Transverse colon (tissue), 4 donors: ENCODE results near the gene F7. TPM values are rescaled to one million over a fixed set of nuclear protein-coding genes. Genes with fewer than 3 reads are reported as not detected.

Experiments used
- DNase-seq: peaks from one replicate; pipeline ENCODE4 v3.0.0-alpha.2; 2019
- H3K27ac ChIP-seq, 4 donors: fragments of 200-600 bp; sonication (generic); 2 replicates each; pipeline ENCODE4 v1.5.1; 2016 to 2018; ENCODE audit warnings: inconsistent platforms in 4 of 4
- H3K27me3 ChIP-seq: fragments of 200-600 bp; sonication (generic); 2 replicates; pipeline ENCODE4 v1.5.1; 2017; ENCODE audit warnings: inconsistent platforms
- H3K36me3 ChIP-seq, 4 donors: fragments of 200-600 bp; sonication (generic); 2 replicates each; pipeline ENCODE4 v1.5.1; 2017 to 2019; ENCODE audit warnings: inconsistent platforms in 4 of 4
- H3K4me1 ChIP-seq, 4 donors: fragments of 200-600 bp; sonication (generic); 2 replicates each; pipeline ENCODE4 v1.5.1; 2017 to 2020; ENCODE audit warnings: inconsistent platforms in 4 of 4
- H3K4me3 ChIP-seq, 4 donors: fragments of 200-600 bp; sonication (generic); 1 replicate in 1 of 4; 2 replicates in 3 of 4; pipeline versions ENCODE4 v1.5.1 to v1.6.1; 2017 to 2019; ENCODE audit warnings: inconsistent platforms in 4 of 4
- H3K9me3 ChIP-seq, 2 donors: fragments of 200-600 bp; sonication (generic); 2 replicates each; pipeline ENCODE4 v1.5.1; 2017 to 2019; ENCODE audit warnings: inconsistent platforms in 2 of 2
- CTCF ChIP-seq, 5 experiments: fragments of 200-600 bp in 3 of 5; fragments of 450-650 bp in 2 of 5; sonication (generic) in 3 of 5; IDR thresholded peaks; 1 replicate in 2 of 5; 2 replicates in 3 of 5; pipeline ENCODE4 v1.5.1; 2016 to 2017; ENCODE audit warnings: antibody characterized with exemption in 5 of 5, inconsistent platforms in 3 of 5, mild to moderate bottlenecking in 2 of 5, moderate library complexity in 1 of 5
- EP300 ChIP-seq: sonication (generic); formaldehyde crosslinking; IDR thresholded peaks from one replicate; pipeline ENCODE4 v1.6.1; 2017; ENCODE audit warnings: antibody characterized with exemption, low read depth
- POLR2A ChIP-seq: fragments of 450-650 bp; IDR thresholded peaks from one replicate; pipeline ENCODE4 v1.6.1; 2016; ENCODE audit warnings: antibody characterized with exemption, mild to moderate bottlenecking, moderate library complexity
- POLR2AphosphoS5 ChIP-seq, 3 donors: sonication (generic); formaldehyde crosslinking; IDR thresholded peaks; one replicate each; pipeline ENCODE4 v1.6.1; 2016; ENCODE audit warnings: antibody characterized with exemption in 3 of 3
- WGBS, 2 donors: methylation state at CpG; one replicate each; pipeline ENCODE4 v1.1.5; 2018; ENCODE audit warnings: low coverage in 1 of 2; 5-methylcytosine and 5-hydroxymethylcytosine counted together
- in situ Hi-C, 4 donors: fragments of 200-750 bp; cut with MboI; loops; one replicate each; pipeline versions ENCODE4 v1.15.0 to v1.15.1; 2017; ENCODE audit warnings: low sequenced_read_pairs in 3 of 4, low pct_ligation_motif_present in 1 of 4, low pct_unique_long_range_greater_than_20kb in 1 of 4
- intact Hi-C: fragments of 100-400 bp; cut with DNase I; formaldehyde crosslinking; loops from one replicate; pipeline ENCODE4 v1.15.1; 2023; ENCODE audit warnings: low total_unique reads
- total RNA-seq, 4 donors: library from RNA; depleted of rRNA; stranded (reverse); fragments of >200 nt; gene quantifications; one replicate each; pipeline ENCODE4 v1.1.0, GENCODE V29; 2016

Gene F7
- total RNA-seq, 4 donors from 2014 or later: not detected

GRCh38 chr13:113119822-113120189 lies 14.2 kb downstream of the F7 start:
- H3K4me3 ChIP-seq: no peak overlapping the region
- H3K4me1 ChIP-seq: peaks cover 0 to 7% (median 0%) of the 10 kb centered on the region in 4 donors
- in situ Hi-C loops: no loop called here
- intact Hi-C loops: no loop called here
- DNase-seq: no peak
- WGBS, 2 donors: 85 to 94% methylated on average over 3 to 7 of the region's 7 CpGs
- no peaks in the 10 kb centered on the region for H3K9me3 ChIP-seq
- no peaks in the 10 kb centered on the region for H3K36me3 ChIP-seq
- no peak overlapping the region for H3K27ac ChIP-seq
- TF ChIP-seq POLR2A (no peak), CTCF (IDR thresholded peaks at IDR 0.05) (no peak)
- no peaks in the 10 kb centered on the region for H3K27me3 ChIP-seq

- intact Hi-C loops (no loop called here), in situ Hi-C loops (no loop called here)
- H3K9me3 ChIP-seq: no peaks in the 10 kb centered on the region
- no peaks in the 10 kb centered on the region for H3K36me3 ChIP-seq
- WGBS, 2 donors: 69 to 90% methylated on average over 2 to 17 of the region's 19 CpGs
- H3K27me3 ChIP-seq: no peaks in the 10 kb centered on the region
- DNase-seq: no peak
- no peak overlapping the region for H3K4me3 ChIP-seq
- no peak overlapping the region for H3K27ac ChIP-seq
- H3K4me1 ChIP-seq: peaks cover 0 to 7% (median 0%) of the 10 kb centered on the region in 4 donors
- TF ChIP-seq POLR2AphosphoS5 (IDR thresholded peaks at IDR 0.05) (no peak), POLR2A (no peak), EP300 (no peak), CTCF (IDR thresholded peaks at IDR 0.05) (no peak)
These were observed 14.9 kb downstream of the F7 start for GRCh38 chr13:113120300-113121182.

- DNase-seq: no peak
- H3K27me3 ChIP-seq: no peaks in the 10 kb centered on the region
- H3K4me1 ChIP-seq: peaks cover 0 to 7% (median 0%) of the 10 kb centered on the region in 4 donors
- intact Hi-C loops (no loop called here), in situ Hi-C loops (no loop called here)
- TF ChIP-seq POLR2AphosphoS5 (IDR thresholded peaks at IDR 0.05) (no peak), EP300 (no peak)
- H3K4me3 ChIP-seq: no peak overlapping the region
- no peak overlapping the region for H3K27ac ChIP-seq
- 84% methylated on average over 23 of the region's 24 CpGs; no CpG with 5 or more reads in 1 of the 2 donors for WGBS, 2 donors
- H3K36me3 ChIP-seq: no peaks in the 10 kb centered on the region
- no peaks in the 10 kb centered on the region for H3K9me3 ChIP-seq
These were observed 15.8 kb downstream of the F7 start for GRCh38 chr13:113121183-113121927.

- TF ChIP-seq EP300 (no peak), CTCF (IDR thresholded peaks at IDR 0.05) (no peak), POLR2A (no peak), POLR2AphosphoS5 (IDR thresholded peaks at IDR 0.05) (no peak)
- no peak for DNase-seq
- intact Hi-C loops (no loop called here), in situ Hi-C loops (no loop called here)
- Histone ChIP-seq H3K4me3 (no peak overlapping the region), H3K27ac (peak overlapping the region in 2 of 4 donors; percentile 21 to 30), H3K4me1 (peaks cover 0 to 7% (median 0%) of the 10 kb centered on the region in 4 donors), H3K9me3 (no peaks in the 10 kb centered on the region), H3K36me3 (no peaks in the 10 kb centered on the region), H3K27me3 (no peaks in the 10 kb centered on the region)
- WGBS, 2 donors: 47 to 73% methylated on average over 3 to 16 of the region's 16 CpGs
These were observed 16.4 kb downstream of the F7 start for GRCh38 chr13:113121928-113122471.
